Kidney (tissue), 14 donors: ENCODE measurements around the gene CCDC12. TPM values are rescaled to one million over a fixed set of nuclear protein-coding genes. Genes with fewer than 3 reads are reported as not detected.
A peak's percentile ranks its signal among the peaks of the same experiment; 100 is the strongest.

Source experiments
- DNase-seq, 5 donors: peaks; one replicate each; pipeline ENCODE4 v3.0.0-alpha.2; 2013 to 2020
- FAIRE-seq: peaks from 2 replicates; lab custom pipeline; 2012; peaks lifted over from hg19 to GRCh38; lab: Jason Lieb, UNC
- H3K27ac ChIP-seq, 2 donors: one replicate each; pipeline ENCODE4 v1.7.0; 2013; ENCODE audit warnings: low read depth in 2 of 2, low read length in 2 of 2, inconsistent platforms in 1 of 2
- H3K27me3 ChIP-seq: one replicate; pipeline ENCODE4 v1.7.1; 2013; ENCODE audit warnings: low read length, inconsistent platforms; ENCODE audit not compliant: control insufficient read depth, insufficient read depth
- H3K36me3 ChIP-seq, 3 donors: one replicate each; pipeline versions ENCODE4 v1.7.0 to v1.7.1; 2013; ENCODE audit warnings: low read length in 3 of 3, control low read depth in 1 of 3, inconsistent platforms in 1 of 3; ENCODE audit not compliant: insufficient read depth in 3 of 3, control insufficient read depth in 2 of 3
- H3K4me1 ChIP-seq, 3 donors: one replicate each; pipeline versions ENCODE4 v1.7.0 to v1.7.1; 2013; ENCODE audit warnings: low read length in 3 of 3, inconsistent platforms in 1 of 3, low read depth in 1 of 3; ENCODE audit not compliant: control insufficient read depth in 2 of 3, insufficient read depth in 2 of 3
- H3K4me3 ChIP-seq, 3 donors: one replicate each; pipeline versions ENCODE4 v1.7.0 to v1.8.1; 2013; ENCODE audit warnings: low read length in 3 of 3, control low read depth in 1 of 3, inconsistent platforms in 1 of 3
- H3K9ac ChIP-seq, 3 donors: one replicate each; pipeline versions ENCODE4 v1.7.0 to v1.7.1; 2013; ENCODE audit warnings: low read length in 3 of 3, control low read depth in 1 of 3, inconsistent platforms in 1 of 3
- H3K9me3 ChIP-seq, 3 donors: one replicate each; pipeline versions ENCODE4 v1.7.0 to v1.7.1; 2013; ENCODE audit warnings: low read length in 3 of 3, control low read depth in 1 of 3, inconsistent platforms in 1 of 3; ENCODE audit not compliant: control insufficient read depth in 2 of 3, insufficient read depth in 1 of 3
- intact Hi-C: fragments of 100-400 bp; cut with DNase I; formaldehyde crosslinking; loops from one replicate; pipeline ENCODE4 v1.11.1; 2022
- polyA plus RNA-seq: library from polyadenylated mRNA; stranded (reverse); fragments of 350-450 nt; fragmentation: Illumina TruSeq; extraction: RNeasy Lipid Tissue Mini Kit (QIAGEN cat#74804); gene quantifications from one replicate; pipeline ENCODE4 v1.2.3, GENCODE V29; 2014; ENCODE audit warnings: low read depth, low replicate concordance; ENCODE audit not compliant: insufficient read depth
- total RNA-seq: library from RNA; stranded (reverse); fragmentation: NEBNext Ultra II Directional; extraction: Animal tissue kit (Norgen Biotek cat#: 25700); gene quantifications from one replicate; pipeline ENCODE4 v1.2.1, GENCODE V29; 2021
- TF ChIP-seq, protein P1 (sequence below): IDR thresholded peaks from 3 replicates; pipeline ENCODE4 v1.5.1; 2012; ENCODE audit warnings: mild to moderate bottlenecking, moderate library complexity, borderline replicate concordance; ENCODE audit not compliant: insufficient read depth; ENCODE audit errors: extremely low read depth
- donor health status: control.
- donor health status: control.
- donor health status: control.
- donor health status: control.
- donor health status: control.
- donor health status: DM: yes; HTN: yes; CAD: no.
- donor health status: Normal renal cell carcinoma (clear cell type).

The CCDC12 gene
- total and polyA plus RNA-seq, 2 donors from 2014 or later, result 59.7 to 85.6 TPM

DNA sequence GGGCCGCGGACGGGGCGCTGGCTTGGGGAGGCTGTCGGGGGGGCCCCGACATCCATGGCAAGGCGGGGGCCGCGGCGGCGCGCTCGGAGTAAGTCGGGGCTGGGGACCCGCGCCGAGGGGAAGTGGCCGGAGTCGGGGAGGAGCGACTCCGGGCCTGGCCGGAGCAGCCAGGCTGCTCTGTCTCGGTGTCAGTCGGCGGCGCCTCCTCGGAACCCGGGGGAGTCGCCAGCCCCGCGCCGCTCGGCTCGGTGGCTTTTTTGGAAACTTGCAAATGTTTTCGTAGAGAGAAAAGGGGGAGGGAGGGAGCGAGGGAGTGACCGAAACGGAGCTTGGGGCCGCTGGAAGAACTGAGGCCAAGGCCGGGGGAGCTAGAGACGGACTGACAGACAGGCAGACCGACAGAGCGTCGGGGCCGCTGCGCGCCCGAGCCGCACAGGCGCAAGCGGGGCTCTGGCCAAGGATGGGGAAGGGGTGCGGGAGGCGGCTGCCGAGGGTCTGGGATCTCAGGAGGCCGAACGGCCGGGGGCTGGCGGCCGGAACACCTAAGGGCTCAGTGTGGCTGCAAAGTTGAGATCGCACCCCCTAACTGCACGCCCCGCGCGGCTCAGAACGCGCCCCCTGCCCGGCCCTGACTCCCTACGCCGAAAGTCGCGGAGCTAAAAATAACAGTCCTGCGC is 94.0 kb downstream of the CCDC12 start:
- peak overlapping the region; percentile 15 to 91 (median 80) for H3K9ac ChIP-seq
- peak overlapping the region; percentile 96 to 100 for H3K27ac ChIP-seq
- H3K9me3 ChIP-seq, result no peaks in the 10 kb centered on the region
- no peaks in the 10 kb centered on the region for H3K36me3 ChIP-seq
- TF ChIP-seq, protein P1, sequence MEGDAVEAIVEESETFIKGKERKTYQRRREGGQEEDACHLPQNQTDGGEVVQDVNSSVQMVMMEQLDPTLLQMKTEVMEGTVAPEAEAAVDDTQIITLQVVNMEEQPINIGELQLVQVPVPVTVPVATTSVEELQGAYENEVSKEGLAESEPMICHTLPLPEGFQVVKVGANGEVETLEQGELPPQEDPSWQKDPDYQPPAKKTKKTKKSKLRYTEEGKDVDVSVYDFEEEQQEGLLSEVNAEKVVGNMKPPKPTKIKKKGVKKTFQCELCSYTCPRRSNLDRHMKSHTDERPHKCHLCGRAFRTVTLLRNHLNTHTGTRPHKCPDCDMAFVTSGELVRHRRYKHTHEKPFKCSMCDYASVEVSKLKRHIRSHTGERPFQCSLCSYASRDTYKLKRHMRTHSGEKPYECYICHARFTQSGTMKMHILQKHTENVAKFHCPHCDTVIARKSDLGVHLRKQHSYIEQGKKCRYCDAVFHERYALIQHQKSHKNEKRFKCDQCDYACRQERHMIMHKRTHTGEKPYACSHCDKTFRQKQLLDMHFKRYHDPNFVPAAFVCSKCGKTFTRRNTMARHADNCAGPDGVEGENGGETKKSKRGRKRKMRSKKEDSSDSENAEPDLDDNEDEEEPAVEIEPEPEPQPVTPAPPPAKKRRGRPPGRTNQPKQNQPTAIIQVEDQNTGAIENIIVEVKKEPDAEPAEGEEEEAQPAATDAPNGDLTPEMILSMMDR, result no peak
- peak in 4 of 5 donors; percentile 55 to 81 (median 75) for DNase-seq
- H3K4me1 ChIP-seq, result peaks cover 3 to 40% (median 17%) of the 10 kb centered on the region in 3 donors
- intact Hi-C loops, result no loop called here
- peak overlapping the region; percentile 50 to 79 (median 65) for H3K4me3 ChIP-seq
- FAIRE-seq, result no peak
- H3K27me3 ChIP-seq, result no peaks in the 10 kb centered on the region

DNA sequence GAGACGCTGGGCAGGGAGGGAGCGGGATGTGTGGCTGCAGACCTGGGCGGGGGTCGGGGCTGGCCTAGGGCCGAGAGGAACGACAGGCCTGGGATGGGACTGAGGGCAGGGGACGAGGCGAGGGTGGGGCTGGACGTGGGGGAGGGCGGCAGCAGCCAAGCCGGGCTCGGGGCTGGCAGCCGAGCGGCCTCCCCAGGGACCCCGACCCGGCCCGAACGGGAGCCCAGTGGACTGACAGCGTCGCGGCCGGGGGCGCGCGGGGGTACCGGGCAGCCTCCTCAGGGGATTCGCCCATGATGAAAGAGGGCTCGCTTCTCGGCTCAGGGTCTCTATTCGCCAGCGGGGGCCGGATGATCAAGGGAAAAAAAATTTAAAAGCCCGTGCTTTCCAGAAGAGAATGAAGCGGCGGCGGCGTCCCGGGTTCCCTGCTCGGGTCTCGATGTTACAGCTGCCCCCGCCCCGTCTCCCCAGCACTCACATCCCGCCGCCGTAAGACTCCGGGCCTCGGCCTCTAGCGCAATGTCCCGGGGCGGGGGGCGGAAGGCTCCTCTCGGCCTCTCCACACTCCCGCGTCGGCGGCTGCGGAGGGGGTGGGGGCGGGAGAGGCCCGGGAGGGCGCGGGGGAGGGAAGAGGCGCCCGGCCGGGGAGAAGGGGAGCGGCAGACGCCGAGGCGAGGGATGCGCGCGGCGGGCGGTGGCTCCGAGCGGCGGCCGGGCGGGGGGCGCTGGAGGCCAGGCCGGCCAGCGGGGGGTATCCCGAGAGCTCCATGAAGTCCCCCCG is 94.8 kb downstream of the CCDC12 start:
- H3K9ac ChIP-seq, result peak overlapping the region in 2 of 3 donors; percentile 57 to 96
- TF ChIP-seq, protein P1, result no peak

DNA sequence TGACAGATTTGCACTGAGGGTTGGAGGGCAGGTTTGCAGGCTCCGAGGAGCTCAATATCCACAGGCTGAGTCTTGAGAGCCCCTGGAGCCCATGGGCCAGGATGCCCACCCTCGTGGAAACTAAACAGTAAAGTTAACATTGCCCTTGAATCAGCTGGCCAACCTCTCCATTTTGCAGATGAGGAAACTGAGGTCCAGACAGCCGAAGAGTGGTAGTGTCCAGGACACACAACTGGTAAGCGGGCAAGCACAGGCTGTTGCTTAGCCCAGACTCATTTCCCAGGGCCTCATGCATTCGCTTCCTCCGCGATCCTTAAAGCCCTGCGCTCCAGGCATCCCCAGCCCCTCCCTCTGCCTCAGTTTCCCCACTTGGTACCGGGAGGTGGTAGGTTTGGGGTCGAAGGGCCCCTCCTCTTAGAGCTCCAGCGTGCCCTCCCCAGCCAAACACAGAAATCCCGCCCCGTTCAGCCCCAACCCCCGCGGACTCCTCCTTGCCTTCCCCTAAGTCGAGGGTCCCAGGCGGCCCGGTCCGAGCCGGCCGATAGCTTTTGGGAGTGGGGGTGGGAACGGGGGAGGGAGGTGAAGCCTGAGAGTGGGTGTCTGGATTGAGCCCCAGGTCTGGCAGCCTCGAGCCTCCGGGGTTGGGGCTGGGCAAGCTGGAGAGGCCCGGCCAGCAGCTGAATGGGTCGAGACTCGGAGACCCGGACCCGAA is 95.5 kb downstream of the CCDC12 start:
- intact Hi-C loops, result no loop called here
- peak overlapping the region; percentile 44 to 86 (median 61) for H3K4me3 ChIP-seq
- no peaks in the 10 kb centered on the region for H3K9me3 ChIP-seq
- DNase-seq (peak in 1 of 5 donors; percentile 73), FAIRE-seq (no peak)
- H3K27me3 ChIP-seq, result no peaks in the 10 kb centered on the region
- TF ChIP-seq, protein P1, result no peak
- no peaks in the 10 kb centered on the region for H3K36me3 ChIP-seq
- H3K27ac ChIP-seq, result peak overlapping the region; percentile 93 to 100
- peak overlapping the region; percentile 7 to 96 (median 84) for H3K9ac ChIP-seq
- H3K4me1 ChIP-seq, result peaks cover 5 to 52% (median 32%) of the 10 kb centered on the region in 3 donors

More for the DNA sequence above, 94.8 kb downstream of the CCDC12 start:
- intact Hi-C loops, result no loop called here
- Histone ChIP-seq H3K4me3 (peak overlapping the region; percentile 36 to 86 (median 79)), H3K36me3 (no peaks in the 10 kb centered on the region), H3K4me1 (peaks cover 3 to 47% (median 24%) of the 10 kb centered on the region in 3 donors), H3K27me3 (no peaks in the 10 kb centered on the region), H3K9me3 (no peaks in the 10 kb centered on the region), H3K27ac (peak overlapping the region; percentile 96 to 100)
- DNase-seq, result peak; percentile 68 to 85 (median 80)
- FAIRE-seq, result no peak
